CD14-positive monocyte (primary cell): Measurements from ENCODE around the gene AKT1S1. TPM values are rescaled to one million over a fixed set of nuclear protein-coding genes. Genes with fewer than 3 reads are reported as not detected.

Experiments
- DNase-seq, 3 donors: peaks; one replicate each; pipeline ENCODE4 v3.0.0-alpha.2; 2011 to 2022
- H2AFZ ChIP-seq: 2 replicates; pipeline ENCODE4 v1.6.0; 2012; ENCODE audit warnings: mild to moderate bottlenecking, low read depth, low read length, inconsistent platforms; ENCODE audit not compliant: insufficient read depth, poor library complexity, severe bottlenecking
- H3K27ac ChIP-seq, 2 donors: 1 replicate in 1 of 2; 2 replicates in 1 of 2; pipeline ENCODE4 v1.5.1; 2012 to 2013; ENCODE audit warnings: low read length in 2 of 2, control low read depth in 1 of 2, inconsistent platforms in 1 of 2, low read depth in 1 of 2, mild to moderate bottlenecking in 1 of 2
- H3K27me3 ChIP-seq, 2 donors: one replicate each; pipeline versions ENCODE4 v1.6.0 to v1.6.1; 2011 to 2013; ENCODE audit warnings: low read length in 2 of 2; ENCODE audit not compliant: control insufficient read depth in 2 of 2, insufficient read depth in 2 of 2
- H3K36me3 ChIP-seq, 2 donors: replicated peaks in 1 of 2; 1 replicate in 1 of 2; 2 replicates in 1 of 2; pipeline versions ENCODE4 v1.5.1 to v1.6.1; 2012 to 2013; ENCODE audit warnings: low read length in 2 of 2, control low read depth in 1 of 2, inconsistent platforms in 1 of 2, mild to moderate bottlenecking in 1 of 2; ENCODE audit not compliant: insufficient read depth in 2 of 2, control insufficient read depth in 1 of 2
- H3K4me1 ChIP-seq, 2 donors: 1 replicate in 1 of 2; 2 replicates in 1 of 2; pipeline versions ENCODE4 v1.5.1 to v1.6.1; 2012 to 2013; ENCODE audit warnings: low read length in 2 of 2, control low read depth in 1 of 2, inconsistent platforms in 1 of 2, mild to moderate bottlenecking in 1 of 2, moderate library complexity in 1 of 2; ENCODE audit not compliant: insufficient read depth in 2 of 2, control insufficient read depth in 1 of 2
- H3K4me2 ChIP-seq: replicated peaks from 2 replicates; pipeline ENCODE3; 2012; ENCODE audit warnings: low read length, moderate library complexity, mild to moderate bottlenecking; ENCODE audit not compliant: poor library complexity, severe bottlenecking; ENCODE audit errors: extremely low read depth
- H3K4me3 ChIP-seq, 3 experiments: fragments of 200-600 bp in 1 of 3; sonication (generic) in 1 of 3; replicated peaks in 1 of 3; 1 replicate in 2 of 3; 2 replicates in 1 of 3; pipeline ENCODE4 v1.5.1; 2011 to 2013; ENCODE audit warnings: low read length in 3 of 3, mild to moderate bottlenecking in 3 of 3, control low read depth in 2 of 3, low read depth in 2 of 3, inconsistent platforms in 1 of 3, moderate library complexity in 1 of 3
- H3K79me2 ChIP-seq: 2 replicates; pipeline ENCODE4 v1.6.0; 2012; ENCODE audit warnings: mild to moderate bottlenecking, control low read depth, inconsistent platforms, low read length, moderate library complexity; ENCODE audit not compliant: insufficient read depth
- H3K9ac ChIP-seq: 2 replicates; pipeline ENCODE4 v1.6.0; 2017; ENCODE audit warnings: low read length, mild to moderate bottlenecking; ENCODE audit not compliant: insufficient read depth, poor library complexity, severe bottlenecking
- H3K9me3 ChIP-seq, 2 donors: replicated peaks in 1 of 2; 1 replicate in 1 of 2; 2 replicates in 1 of 2; pipeline versions ENCODE4 v1.5.1 to v1.6.1; 2012 to 2013; ENCODE audit warnings: low read length in 2 of 2, control low read depth in 1 of 2; ENCODE audit not compliant: control insufficient read depth in 1 of 2, insufficient read depth in 1 of 2
- H4K20me1 ChIP-seq: 2 replicates; pipeline ENCODE4 v1.6.0; 2012; ENCODE audit warnings: mild to moderate bottlenecking, low read length, control low read depth, moderate library complexity; ENCODE audit not compliant: insufficient read depth
- H3K27ac Mint-ChIP-seq, 7 donors: one replicate each; pipeline ENCODE4 v1.8.0; 2020; ENCODE audit warnings: mild to moderate bottlenecking in 7 of 7, mixed read lengths in 7 of 7, moderate library complexity in 6 of 7, inconsistent platforms in 2 of 7
- H3K27me3 Mint-ChIP-seq, 3 donors: one replicate each; pipeline ENCODE4 v1.8.0; 2021 to 2022; ENCODE audit warnings: low read depth in 3 of 3, mild to moderate bottlenecking in 3 of 3, mixed read lengths in 3 of 3, moderate library complexity in 3 of 3, inconsistent platforms in 1 of 3
- H3K36me3 Mint-ChIP-seq, 2 donors: one replicate each; pipeline ENCODE4 v1.8.0; 2020; ENCODE audit warnings: mixed read lengths in 2 of 2, inconsistent platforms in 1 of 2, mild to moderate bottlenecking in 1 of 2
- H3K4me1 Mint-ChIP-seq: one replicate; pipeline ENCODE4 v1.8.0; 2020; ENCODE audit warnings: mild to moderate bottlenecking, mixed read lengths
- H3K4me3 Mint-ChIP-seq, 2 donors: one replicate each; pipeline ENCODE4 v1.8.0; 2020; ENCODE audit warnings: mild to moderate bottlenecking in 2 of 2, mixed read lengths in 2 of 2, moderate library complexity in 1 of 2
- H3K9me3 Mint-ChIP-seq, 7 donors: one replicate each; pipeline ENCODE4 v1.8.0; 2020 to 2022; ENCODE audit warnings: mixed read lengths in 7 of 7, mild to moderate bottlenecking in 6 of 7, moderate library complexity in 6 of 7, inconsistent platforms in 2 of 7
- CTCF ChIP-seq: fragments of 200-600 bp; IDR thresholded peaks from one replicate; pipeline ENCODE4 v1.8.0; 2022; ENCODE audit warnings: antibody characterized with exemption, mild to moderate bottlenecking
- WGBS: methylation state at CpG from one replicate; pipeline ENCODE4 v1.1.5; 2013; ENCODE audit warnings: missing lambda C conversion rate; ENCODE audit not compliant: insufficient coverage; 5-methylcytosine and 5-hydroxymethylcytosine counted together
- intact Hi-C, 2 donors: fragments of 100-400 bp; cut with micrococcal nuclease; formaldehyde crosslinking; loops; one replicate each; pipeline versions ENCODE4 v1.15.0 to v1.15.1; 2023
- polyA minus RNA-seq: library from RNA; depleted of rRNA, polyadenylated mRNA; stranded (reverse); fragments of >200 nt; gene quantifications from 2 replicates; pipeline ENCODE4 v1.2.3, GENCODE V29; 2012
- polyA plus RNA-seq, 3 donors: library from polyadenylated mRNA; depleted of rRNA in 1 of 3; unstranded in 2 of 3; stranded (reverse) in 1 of 3; fragments of 300-500 nt in 2 of 3; fragments of >200 nt in 1 of 3; fragmentation: Illumina TruSeq in 2 of 3; gene quantifications; 1 replicate in 2 of 3; 2 replicates in 1 of 3; pipeline ENCODE4 v1.2.3, GENCODE V29; 2012 to 2021
- total RNA-seq, 12 experiments: library from RNA in 1 of 12; stranded (reverse) in 1 of 12; fragments of 120-200 nt in 1 of 12; gene quantifications; one replicate each; pipeline ENCODE4 v1.2.4 and lab custom pipeline; 2013 to 2026; ENCODE audit warnings: mixed read lengths in 6 of 12, inconsistent platforms in 1 of 12

AKT1S1 gene
- 5.2 TPM for total RNA-seq (2013)
- polyA plus RNA-seq: 10 to 100 TPM in 1 of 3 donors, 1 to 10 TPM in 2; 5.4 to 18.2 (median 6.6) TPM
- 5.4 and 5.7 TPM in 2 replicates for polyA minus RNA-seq
- 10.3 to 49.1 (median 19.7) reads per million in 11 experiments for total RNA-seq (lab: John Stamatoyannopoulos, UW)

- intact Hi-C loops: loop anchor here (2.0 to 5.0 kb wide), 5 partner anchors 52 to 236 kb away; partner anchors contain the start of genes ATF5 (in 1 of the 2), FUZ (in 1 of the 2), NUP62 (in 1 of the 2) and PRMT1 (in 1 of the 2)
- Histone ChIP-seq H3K4me3 (peak within 1 kb of the TSS; percentile 66 to 94 (median 88)), H3K4me2 (peak within 1 kb of the TSS; percentile 98), H3K27ac (peak within 1 kb of the TSS; percentile 90 to 95), H4K20me1 (peaks cover 30% of the 10 kb centered on the region), H3K4me1 (peaks cover 25 to 28% of the 10 kb centered on the region in 2 donors), H3K36me3 (peaks cover 24 to 29% of the 10 kb centered on the region in 2 donors), H2AFZ (peak within 1 kb of the TSS; percentile 88), H3K9ac (peak within 1 kb of the TSS; percentile 89), H3K79me2 (peaks cover 37% of the 10 kb centered on the region), H3K27me3 (no peaks in the 10 kb centered on the region), H3K9me3 (no peaks in the 10 kb centered on the region)
- WGBS: under 1% methylated on average over 52 of the region's 61 CpGs
- Mint-ChIP-seq H3K36me3 (peaks cover 39 to 51% of the 10 kb centered on the region in 2 donors), H3K4me3 (no peak within 1 kb of the TSS), H3K27ac (no peak within 1 kb of the TSS), H3K27me3 (peaks cover 0 to 1% (median 0%) of the 10 kb centered on the region in 3 donors), H3K9me3 (peaks cover 0 to 3% (median 0%) of the 10 kb centered on the region in 7 donors), H3K4me1 (peaks cover 25% of the 10 kb centered on the region)
- DNase-seq: peak; percentile 100
- TF ChIP-seq CTCF: no peak
Observed at GRCh38 chr19:49877020-49877878, at the start of gene AKT1S1, which contains the start of gene TBC1D17. AKT1S1 (minus strand) TSS chr19:49877355; CDS start chr19:49873295, 4,060 bp downstream. TBC1D17 (plus strand) TSS chr19:49877702; CDS start chr19:49877724, 22 bp downstream.

GRCh38 chr19:49926515-49926914, 49.4 kb upstream of the AKT1S1 start:
- WGBS: 100% methylated on average over 6 of the region's 10 CpGs
- DNase-seq: no peak
- Histone ChIP-seq H3K36me3 (peaks cover 44 to 66% of the 10 kb centered on the region in 2 donors), H3K4me3 (no peak overlapping the region), H3K27me3 (no peaks in the 10 kb centered on the region), H3K9ac (no peak overlapping the region), H2AFZ (no peak overlapping the region), H4K20me1 (peaks cover 82% of the 10 kb centered on the region), H3K27ac (peak overlapping the region in 1 of 2 donors; percentile 88), H3K4me2 (no peak overlapping the region), H3K9me3 (no peaks in the 10 kb centered on the region), H3K4me1 (peaks cover 50 to 80% of the 10 kb centered on the region in 2 donors), H3K79me2 (peaks cover 65% of the 10 kb centered on the region)
- H3K27me3 Mint-ChIP-seq: peaks cover 0 to 6% (median 0%) of the 10 kb centered on the region in 3 donors
- no peak overlapping the region for H3K4me3 Mint-ChIP-seq
- H3K36me3 Mint-ChIP-seq: peaks cover 48 to 65% of the 10 kb centered on the region in 2 donors
- H3K4me1 Mint-ChIP-seq: peaks cover 66% of the 10 kb centered on the region
- H3K27ac Mint-ChIP-seq: peak overlapping the region in 4 of 7 donors; percentile 48 to 96 (median 74)
- TF ChIP-seq CTCF: no peak
- peaks cover 0 to 4% (median 0%) of the 10 kb centered on the region in 7 donors for H3K9me3 Mint-ChIP-seq
- intact Hi-C loops: loop anchor here in 1 of 2 donors (5.0 kb wide), 1 partner anchor 39 kb away; no protein-coding TSS in a partner anchor
